Activated T-cell treated with anti-CD3 and anti-CD28 coated beads, Interleukin-2, amount 50 U/mL, for 4 hours (primary cell): ENCODE measurements around the gene TPD52L2. TPM values are rescaled to one million over a fixed set of nuclear protein-coding genes. Genes with fewer than 3 reads are reported as not detected.

Experiments used
- ATAC-seq, 2 donors: fragments of 200-7000 bp; cut with Tn5 transposase; one replicate each; pipeline ENCODE4 v1.10.0; 2021
- DNase-seq: peaks from one replicate; pipeline ENCODE4 v3.0.0-alpha.2; 2020
- H3K27me3 Mint-ChIP-seq: one replicate; pipeline ENCODE4 v1.8.0; 2021; ENCODE audit warnings: low read depth, mixed read lengths
- H3K36me3 Mint-ChIP-seq: one replicate; pipeline ENCODE4 v1.8.0; 2022; ENCODE audit warnings: mixed read lengths; ENCODE audit not compliant: insufficient read depth
- H3K4me1 Mint-ChIP-seq: one replicate; pipeline ENCODE4 v1.8.0; 2021; ENCODE audit warnings: low read depth, mixed read lengths
- H3K4me3 Mint-ChIP-seq: one replicate; pipeline ENCODE4 v1.8.0; 2021; ENCODE audit warnings: mild to moderate bottlenecking, moderate library complexity, mixed read lengths
- H3K9me3 Mint-ChIP-seq: one replicate; pipeline ENCODE4 v1.8.0; 2021; ENCODE audit warnings: mixed read lengths
- total RNA-seq, 3 donors: library from RNA; stranded (reverse); gene quantifications; one replicate each; pipeline ENCODE4 v1.2.1, GENCODE V29; 2021

The TPD52L2 gene
- total RNA-seq, 3 donors from 2014 or later, result 87.4 to 95.0 (median 89.3) TPM

DNA sequence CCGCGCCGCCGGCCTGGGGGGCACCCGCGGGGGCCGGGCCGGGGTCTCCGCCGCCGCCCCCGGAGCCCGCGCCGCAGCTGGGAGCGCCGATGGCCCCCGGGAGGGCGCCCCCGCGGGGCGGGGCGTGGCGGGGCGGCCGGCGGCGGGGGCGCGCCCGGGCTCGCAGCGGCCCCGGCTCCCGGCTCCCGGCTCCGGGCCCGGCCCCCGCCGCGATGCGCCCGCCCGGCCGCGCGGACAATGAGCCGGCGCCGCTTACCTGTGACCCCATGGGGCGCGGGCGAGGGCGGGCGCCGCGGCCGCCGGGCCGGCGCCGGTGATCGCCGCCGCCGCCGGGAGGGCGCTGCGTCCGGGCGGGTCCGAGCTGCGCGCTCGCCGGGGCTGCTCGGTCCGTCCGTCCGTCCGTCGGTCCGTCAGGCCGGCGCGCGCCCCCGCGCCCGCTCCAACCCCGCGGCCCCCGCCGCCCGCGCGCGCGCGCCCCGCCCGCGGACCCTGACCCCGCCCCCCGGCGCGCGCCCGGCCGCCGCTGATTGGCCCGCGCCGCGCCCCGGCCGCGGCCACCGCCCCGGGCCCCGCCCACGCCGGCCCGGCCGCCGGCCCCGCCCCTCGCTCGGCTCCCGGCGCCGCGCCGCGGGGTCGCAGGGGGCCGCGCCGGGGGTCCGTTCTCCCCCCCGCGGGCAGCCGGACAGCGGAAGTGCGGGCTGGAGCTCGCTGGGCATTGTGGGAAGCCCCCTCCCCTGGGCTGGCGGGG is 34.1 kb upstream of the TPD52L2 start, which contains the start of gene ZBTB46:
Gene ZBTB46 (minus strand): TSS at position 424 of the 748 bp plus-strand sequence. CDS start 40,507 bp downstream, outside the sequence.
- no peaks in the 10 kb centered on the region for H3K36me3 Mint-ChIP-seq
- DNase-seq, result no peak
- peak within 1 kb of the TSS; percentile 86 for H3K4me3 Mint-ChIP-seq
- no peaks in the 10 kb centered on the region for H3K9me3 Mint-ChIP-seq
- ATAC-seq, result peak; percentile 26 to 32
- H3K4me1 Mint-ChIP-seq, result peaks cover 13% of the 10 kb centered on the region
- peaks cover 44% of the 10 kb centered on the region for H3K27me3 Mint-ChIP-seq

DNA sequence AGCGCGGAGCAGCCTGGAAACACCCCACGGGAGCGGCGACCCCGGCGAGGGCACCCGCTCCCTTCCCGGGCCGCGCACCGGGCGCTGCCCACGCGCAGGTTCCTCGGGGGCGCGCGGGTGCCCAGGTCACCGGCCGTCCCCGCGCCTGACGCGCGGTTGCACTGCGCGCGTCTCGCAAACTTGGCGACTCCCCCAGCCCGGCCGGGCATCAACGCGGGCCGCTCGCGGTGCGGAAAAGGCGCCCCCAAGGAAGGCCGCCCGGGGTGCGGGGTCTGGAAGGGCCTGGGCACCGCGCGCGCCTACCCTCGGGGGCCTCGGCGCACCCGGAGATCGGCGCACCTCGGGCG is 33.5 kb upstream of the TPD52L2 start:
- ATAC-seq, result peak; percentile 19 to 39
- Mint-ChIP-seq H3K4me3 (no peak overlapping the region), H3K9me3 (no peaks in the 10 kb centered on the region), H3K36me3 (no peaks in the 10 kb centered on the region), H3K4me1 (peaks cover 11% of the 10 kb centered on the region), H3K27me3 (peaks cover 40% of the 10 kb centered on the region)
- no peak for DNase-seq

DNA sequence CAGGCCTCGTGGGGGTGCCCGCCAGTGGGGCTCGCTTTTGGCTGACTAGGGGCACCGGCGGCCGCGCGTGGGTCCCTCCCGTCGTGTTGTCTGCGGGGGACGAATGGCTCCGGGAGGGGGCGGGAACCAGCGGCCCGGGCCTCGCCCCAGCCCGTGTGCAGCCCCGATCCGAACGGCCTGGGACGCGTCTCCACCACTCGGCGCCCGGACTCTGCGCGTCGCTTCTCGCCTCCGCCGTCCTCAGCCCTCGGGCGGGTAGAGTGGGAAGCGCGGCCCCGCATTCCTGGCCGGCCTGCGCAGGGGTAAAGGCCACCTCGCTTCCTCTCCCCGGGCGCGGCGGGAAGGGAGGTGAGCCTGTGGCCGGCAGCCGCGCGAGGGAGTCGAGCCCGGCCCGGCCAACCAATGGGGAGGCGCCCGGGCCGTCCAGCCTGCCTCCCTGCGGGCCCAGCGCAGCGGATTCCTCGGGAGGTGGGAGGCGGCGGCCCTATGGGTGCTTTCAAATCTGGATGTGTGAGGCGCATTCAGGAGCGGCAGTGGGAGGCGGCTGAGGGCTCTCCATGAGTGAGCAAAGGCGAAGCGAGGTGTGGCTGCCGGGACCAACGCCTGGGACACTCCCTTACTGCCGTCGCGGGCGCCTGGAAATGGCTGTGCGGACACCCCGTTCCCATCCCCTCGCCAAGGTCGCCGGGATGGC is 32.9 kb upstream of the TPD52L2 start:
- H3K4me3 Mint-ChIP-seq, result peak overlapping the region; percentile 42
- peaks cover 35% of the 10 kb centered on the region for H3K27me3 Mint-ChIP-seq
- ATAC-seq (no peak), DNase-seq (no peak)
- no peaks in the 10 kb centered on the region for H3K9me3 Mint-ChIP-seq
- peaks cover 11% of the 10 kb centered on the region for H3K4me1 Mint-ChIP-seq
- no peaks in the 10 kb centered on the region for H3K36me3 Mint-ChIP-seq

DNA sequence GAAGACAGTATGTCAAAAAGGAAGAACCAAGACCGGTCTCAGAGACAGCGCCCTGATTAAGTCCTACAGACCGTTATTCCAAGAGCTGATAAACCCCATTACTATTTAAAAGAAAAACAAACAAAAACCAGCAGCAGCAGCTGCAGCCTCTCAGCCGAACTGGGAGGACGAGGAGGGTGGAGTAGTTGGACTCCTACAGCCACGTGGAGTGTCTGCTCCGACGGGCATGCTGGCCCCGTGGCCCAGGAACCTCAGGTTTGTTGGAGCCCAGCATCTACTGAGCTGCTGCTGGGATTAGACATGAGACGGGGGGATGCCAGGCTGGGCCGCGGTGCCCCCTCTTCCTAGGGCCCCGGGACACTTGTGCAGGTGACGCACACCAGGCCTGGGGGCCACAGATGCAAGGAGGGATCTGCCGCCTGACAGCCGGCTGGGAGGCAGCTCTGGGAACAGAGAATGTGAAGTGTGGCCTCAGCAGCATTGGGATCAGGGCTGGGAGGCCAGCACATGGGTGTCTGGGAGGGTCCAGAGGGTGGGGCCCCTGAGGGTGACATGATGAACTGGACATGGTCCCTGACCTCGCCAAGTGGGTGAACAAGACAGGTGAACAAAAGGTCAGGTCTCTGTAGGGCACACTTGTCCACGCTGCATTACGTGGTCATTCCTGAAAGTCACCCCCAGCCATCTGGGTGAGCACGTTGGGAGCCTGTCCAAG is 31.1 kb upstream of the TPD52L2 start:
- ATAC-seq (no peak), DNase-seq (no peak)
- Mint-ChIP-seq H3K4me3 (peak overlapping the region; percentile 26), H3K36me3 (no peaks in the 10 kb centered on the region), H3K9me3 (no peaks in the 10 kb centered on the region), H3K4me1 (peaks cover 11% of the 10 kb centered on the region), H3K27me3 (peaks cover 23% of the 10 kb centered on the region)

DNA sequence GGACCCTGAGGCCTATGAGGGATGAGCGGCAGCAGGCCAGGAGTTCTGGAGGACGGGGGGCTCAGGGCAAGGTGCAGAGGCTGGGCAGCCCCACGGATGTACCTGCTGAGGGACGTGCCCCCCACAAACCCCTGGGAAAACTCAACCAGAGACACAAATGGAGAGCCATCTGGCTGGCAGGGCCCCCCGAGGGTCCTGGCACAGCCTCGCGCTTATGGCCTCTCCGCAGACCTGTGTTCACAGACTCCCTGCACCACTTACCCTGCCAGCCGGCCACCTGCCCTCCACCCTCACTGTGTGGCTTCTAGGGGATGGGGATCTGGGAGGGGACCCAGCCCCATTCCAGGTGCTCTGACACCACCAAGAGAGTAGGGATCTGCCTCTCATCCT is 30.6 kb upstream of the TPD52L2 start:
- Mint-ChIP-seq H3K4me1 (peaks cover 7% of the 10 kb centered on the region), H3K36me3 (no peaks in the 10 kb centered on the region), H3K9me3 (no peaks in the 10 kb centered on the region), H3K4me3 (no peak overlapping the region), H3K27me3 (peaks cover 17% of the 10 kb centered on the region)
- ATAC-seq (no peak), DNase-seq (no peak)

- Mint-ChIP-seq H3K36me3 (no peaks in the 10 kb centered on the region), H3K9me3 (no peaks in the 10 kb centered on the region), H3K27me3 (peaks cover 12% of the 10 kb centered on the region), H3K4me3 (no peak overlapping the region), H3K4me1 (no peaks in the 10 kb centered on the region)
- DNase-seq, result no peak
- ATAC-seq, result no peak
These were observed 29.8 kb upstream of the TPD52L2 start for GRCh38 chr20:63835021-63835858.

DNA sequence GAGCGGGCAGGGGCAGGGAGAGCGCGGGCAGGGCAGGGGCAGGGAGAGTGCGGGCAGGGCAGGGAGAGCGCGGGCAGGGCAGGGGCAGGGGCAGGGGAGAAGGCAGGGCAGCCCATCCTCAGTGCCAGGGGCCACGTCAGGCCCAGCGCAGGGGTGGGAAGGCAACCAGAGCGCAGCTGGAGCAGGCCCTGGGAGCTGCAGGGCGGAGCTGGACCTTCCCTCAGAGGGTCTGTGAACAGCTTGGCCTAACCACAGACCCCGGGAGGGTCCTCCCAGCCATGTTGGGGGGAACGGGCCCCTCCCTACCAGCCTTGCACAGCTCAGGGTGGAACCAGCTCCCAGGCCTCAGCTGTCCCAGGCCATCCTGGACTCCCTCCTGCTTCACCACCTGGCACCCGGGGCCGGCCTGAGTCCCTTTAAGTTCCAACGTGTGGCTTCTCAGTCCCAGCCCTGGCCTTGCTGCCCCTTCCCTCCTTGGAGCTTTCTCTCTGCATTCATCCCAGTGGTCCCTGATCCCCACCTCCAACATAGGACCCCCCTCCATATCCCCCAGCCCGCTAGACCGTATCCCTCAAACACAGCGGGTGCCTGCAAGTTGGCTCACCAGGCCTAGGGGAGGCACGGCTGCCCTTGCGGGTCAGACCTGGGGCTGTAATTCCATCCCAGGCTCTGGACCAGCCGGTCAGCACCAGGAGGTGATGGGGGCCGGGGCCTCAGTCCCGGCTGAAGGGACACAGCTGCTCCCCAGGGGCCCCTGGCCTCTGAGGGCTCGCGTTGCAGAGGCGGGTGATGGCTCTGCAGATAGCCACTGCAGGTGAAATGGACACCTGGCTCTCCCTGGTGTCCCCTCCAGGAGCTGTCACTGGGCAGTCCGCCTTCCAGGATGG is 28.4 kb upstream of the TPD52L2 start:
- H3K36me3 Mint-ChIP-seq, result no peaks in the 10 kb centered on the region
- no peak overlapping the region for H3K4me3 Mint-ChIP-seq

GRCh38 chr20:63837479-63837878 is 27.6 kb upstream of the TPD52L2 start:
- no peak overlapping the region for H3K4me3 Mint-ChIP-seq
- DNase-seq, result no peak
- no peaks in the 10 kb centered on the region for H3K9me3 Mint-ChIP-seq
- peaks cover 3% of the 10 kb centered on the region for H3K4me1 Mint-ChIP-seq
- H3K27me3 Mint-ChIP-seq, result peaks cover 23% of the 10 kb centered on the region
- no peaks in the 10 kb centered on the region for H3K36me3 Mint-ChIP-seq
- no peak for ATAC-seq

More for the DNA sequence above, 28.4 kb upstream of the TPD52L2 start:
- Mint-ChIP-seq H3K9me3 (no peaks in the 10 kb centered on the region), H3K4me1 (no peaks in the 10 kb centered on the region), H3K27me3 (peaks cover 17% of the 10 kb centered on the region)
- DNase-seq (no peak), ATAC-seq (no peak)

DNA sequence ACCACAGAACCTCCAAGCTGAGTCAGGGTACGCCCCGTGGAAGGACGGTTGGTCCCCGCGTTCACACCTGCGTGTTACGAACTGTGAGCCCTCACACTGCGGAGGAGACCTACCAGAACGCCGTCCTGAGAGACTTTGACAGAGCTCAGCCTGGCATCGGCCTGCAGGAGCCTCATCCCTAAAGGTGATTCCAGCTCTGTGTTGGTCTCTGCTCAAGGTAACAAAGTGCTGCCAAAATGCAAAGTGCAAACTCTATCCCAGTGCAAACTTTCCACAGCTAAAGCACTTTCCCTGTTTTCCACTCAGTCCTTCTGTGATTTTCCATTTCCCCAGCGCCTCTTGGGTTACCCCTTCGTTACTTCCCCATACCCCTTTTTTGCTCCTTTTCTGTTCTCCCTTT is 25.4 kb upstream of the TPD52L2 start:
- H3K36me3 Mint-ChIP-seq, result no peaks in the 10 kb centered on the region
- no peak for DNase-seq
- ATAC-seq, result no peak
- no peaks in the 10 kb centered on the region for H3K9me3 Mint-ChIP-seq
- peaks cover 30% of the 10 kb centered on the region for H3K27me3 Mint-ChIP-seq
- peaks cover 12% of the 10 kb centered on the region for H3K4me1 Mint-ChIP-seq
- H3K4me3 Mint-ChIP-seq, result no peak overlapping the region

- no peak for ATAC-seq
- no peaks in the 10 kb centered on the region for H3K36me3 Mint-ChIP-seq
- no peaks in the 10 kb centered on the region for H3K9me3 Mint-ChIP-seq
- DNase-seq, result no peak
- H3K4me1 Mint-ChIP-seq, result peaks cover 15% of the 10 kb centered on the region
- H3K27me3 Mint-ChIP-seq, result peaks cover 37% of the 10 kb centered on the region
- no peak overlapping the region for H3K4me3 Mint-ChIP-seq
These were observed 24.7 kb upstream of the TPD52L2 start for GRCh38 chr20:63840405-63840828.

DNA sequence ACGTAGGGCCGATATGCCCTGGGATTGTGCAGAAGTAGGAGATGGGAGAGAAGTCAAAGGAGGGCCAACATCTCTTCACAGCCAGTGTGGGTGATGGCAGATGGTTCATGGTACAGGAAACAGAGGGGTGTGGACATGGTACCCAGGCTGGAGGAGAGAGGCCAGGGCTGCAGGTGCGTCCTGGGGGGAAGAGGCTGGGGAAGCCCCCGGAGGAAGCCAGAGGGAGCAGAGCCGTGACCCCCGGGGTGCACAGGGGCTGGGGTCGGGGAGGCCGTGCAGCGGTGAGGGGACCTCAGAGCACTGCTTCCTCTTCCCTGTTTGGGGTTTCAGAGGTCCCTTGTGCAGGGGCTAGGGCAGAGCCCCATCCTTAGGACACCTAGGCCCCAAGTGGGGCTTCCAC is 22.8 kb upstream of the TPD52L2 start:
- ATAC-seq (no peak), DNase-seq (no peak)
- H3K36me3 Mint-ChIP-seq, result no peaks in the 10 kb centered on the region
- no peak overlapping the region for H3K4me3 Mint-ChIP-seq
- peaks cover 16% of the 10 kb centered on the region for H3K4me1 Mint-ChIP-seq
- peaks cover 43% of the 10 kb centered on the region for H3K27me3 Mint-ChIP-seq
- H3K9me3 Mint-ChIP-seq, result no peaks in the 10 kb centered on the region

DNA sequence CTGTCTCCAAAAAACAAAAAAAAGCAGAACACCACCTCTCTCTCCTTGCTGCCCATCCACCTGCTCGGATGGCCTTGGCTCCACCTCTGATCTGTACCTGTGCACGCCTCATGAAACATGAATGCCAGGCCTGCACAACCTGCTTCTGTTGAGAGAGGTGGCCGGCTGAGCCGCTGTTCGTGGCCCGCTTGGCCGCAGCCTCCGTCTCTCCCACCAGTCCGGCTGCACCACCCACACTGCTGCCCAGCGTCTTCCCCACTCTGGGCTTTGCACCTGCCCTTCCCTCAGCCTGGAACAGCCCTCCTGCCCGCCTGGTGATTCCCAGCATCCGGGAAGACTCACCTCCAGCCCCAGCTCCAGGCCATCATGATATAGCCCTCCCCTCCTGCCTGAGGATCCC is 21.8 kb upstream of the TPD52L2 start:
- Mint-ChIP-seq H3K27me3 (peaks cover 43% of the 10 kb centered on the region), H3K4me3 (no peak overlapping the region)

GRCh38 chr20:63843778-63844177 is 21.3 kb upstream of the TPD52L2 start:
- DNase-seq (no peak), ATAC-seq (peak in 1 of 2 donors; percentile 14)
- peaks cover 47% of the 10 kb centered on the region for H3K27me3 Mint-ChIP-seq
- no peaks in the 10 kb centered on the region for H3K9me3 Mint-ChIP-seq
- peaks cover 16% of the 10 kb centered on the region for H3K4me1 Mint-ChIP-seq
- no peak overlapping the region for H3K4me3 Mint-ChIP-seq
- H3K36me3 Mint-ChIP-seq, result no peaks in the 10 kb centered on the region

More for the DNA sequence above, 21.8 kb upstream of the TPD52L2 start:
- no peak for ATAC-seq
- Mint-ChIP-seq H3K4me1 (peaks cover 16% of the 10 kb centered on the region), H3K9me3 (no peaks in the 10 kb centered on the region), H3K36me3 (no peaks in the 10 kb centered on the region)
- DNase-seq, result no peak
